ENCODE results near the gene SNX19.

SNX19 gene

GRCh38 chr11:130916238-130916855 lies at the start of gene SNX19:
TSS of gene SNX19 (minus strand) at chr11:130916479. CDS start at chr11:130915939, 540 bp downstream.
- TF ChIP-seq ZNF8 (CRISPR knock-in tag; IDR thresholded peaks at IDR 0.05) (no peak), SNAI2 (CRISPR knock-in tag; IDR thresholded peaks at IDR 0.05) (peak; percentile 69; the same call in 1 of the 2 replicates), ZFP3 (CRISPR knock-in tag; IDR thresholded peaks at IDR 0.05) (peak; percentile 93), PPARA (CRISPR knock-in tag; IDR thresholded peaks at IDR 0.05; ENCODE audit: borderline replicate concordance) (no peak), TCF4 (CRISPR knock-in tag; IDR thresholded peaks at IDR 0.05; ENCODE audit: borderline replicate concordance) (no peak), TSHZ2 (CRISPR knock-in tag; IDR thresholded peaks at IDR 0.05) (peak; percentile 75; the same call in 1 of the 2 replicates), CSDC2 (CRISPR knock-in tag; IDR thresholded peaks at IDR 0.05) (peak; percentile 90; the same call in 1 of the 2 replicates), ZC3H10 (CRISPR knock-in tag; IDR thresholded peaks at IDR 0.05) (no peak)
- peak; percentile 100 for ATAC-seq

GRCh38 chr11:130964058-130964792 lies 47.9 kb upstream of the SNX19 start:
- TF ChIP-seq SNAI2 (CRISPR knock-in tag; IDR thresholded peaks at IDR 0.05) = no peak
- no peak for TF ChIP-seq GLIS3 (CRISPR knock-in tag; IDR thresholded peaks at IDR 0.05)
- no peak for TF ChIP-seq ESRRG (CRISPR knock-in tag; IDR thresholded peaks at IDR 0.05)
- no peak for TF ChIP-seq ZNF8 (CRISPR knock-in tag; IDR thresholded peaks at IDR 0.05)
- no peak for TF ChIP-seq ZNF70 (CRISPR knock-in tag; IDR thresholded peaks at IDR 0.05)
- no peak for TF ChIP-seq ZC3H10 (CRISPR knock-in tag; IDR thresholded peaks at IDR 0.05)
- no peak for ATAC-seq

- TF ChIP-seq ZNF8 (CRISPR knock-in tag; IDR thresholded peaks at IDR 0.05) = no peak
- TF ChIP-seq ZC3H10 (CRISPR knock-in tag; IDR thresholded peaks at IDR 0.05) = no peak
- no peak for TF ChIP-seq ISL1 (CRISPR knock-in tag; IDR thresholded peaks at IDR 0.05)
- no peak for ATAC-seq
Measured at GRCh38 chr11:130947889-130948288, 31.6 kb upstream of the SNX19 start.

GRCh38 chr11:130947481-130947880 lies 31.2 kb upstream of the SNX19 start:
- no peak for ATAC-seq
- TF ChIP-seq CSRNP3 (CRISPR knock-in tag; IDR thresholded peaks at IDR 0.05) (no peak), TSHZ2 (CRISPR knock-in tag; IDR thresholded peaks at IDR 0.05) (no peak), ARNTL (CRISPR knock-in tag; IDR thresholded peaks at IDR 0.05; ENCODE audit: borderline replicate concordance, low read depth) (no peak), SNAI2 (CRISPR knock-in tag; IDR thresholded peaks at IDR 0.05) (no peak), BACH2 (CRISPR knock-in tag; IDR thresholded peaks at IDR 0.05; ENCODE audit: borderline replicate concordance) (no peak), RARB (CRISPR knock-in tag; IDR thresholded peaks at IDR 0.05) (no peak), ZNF565 (CRISPR knock-in tag; conservative IDR thresholded peaks at IDR 0.05; ENCODE audit: low read depth) (no peak), ZNF8 (CRISPR knock-in tag; IDR thresholded peaks at IDR 0.05) (no peak), GLIS3 (CRISPR knock-in tag; IDR thresholded peaks at IDR 0.05) (no peak), CREB5 (CRISPR knock-in tag; IDR thresholded peaks at IDR 0.05; ENCODE audit: low read depth) (no peak), ESRRG (CRISPR knock-in tag; IDR thresholded peaks at IDR 0.05) (no peak), ZC3H10 (CRISPR knock-in tag; IDR thresholded peaks at IDR 0.05) (no peak), PATZ1 (CRISPR knock-in tag; IDR thresholded peaks at IDR 0.05; ENCODE audit: borderline replicate concordance) (no peak), ZFP30 (CRISPR knock-in tag; IDR thresholded peaks at IDR 0.05) (no peak), POU6F1 (CRISPR knock-in tag; IDR thresholded peaks at IDR 0.05; ENCODE audit: borderline replicate concordance, low read depth) (no peak), OSR1 (CRISPR knock-in tag; IDR thresholded peaks at IDR 0.05) (no peak), PPARA (CRISPR knock-in tag; IDR thresholded peaks at IDR 0.05; ENCODE audit: borderline replicate concordance) (no peak), ZFP3 (CRISPR knock-in tag; IDR thresholded peaks at IDR 0.05) (no peak), ZNF70 (CRISPR knock-in tag; IDR thresholded peaks at IDR 0.05) (no peak)

Measured in SK-N-SH treated with all-trans-retinoic acid at 6 μM for 48 hours (cell line).